Kidney (tissue), 14 donors: ENCODE data around the gene BACE1. TPM values are rescaled to one million over a fixed set of nuclear protein-coding genes. Genes with fewer than 3 reads are reported as not detected.

Experiments
- DNase-seq, 5 donors: peaks; one replicate each; pipeline ENCODE4 v3.0.0-alpha.2; 2013 to 2020
- FAIRE-seq: peaks from 2 replicates; lab custom pipeline; 2012; peaks lifted over from hg19 to GRCh38; lab: Jason Lieb, UNC
- H3K27ac ChIP-seq, 2 donors: one replicate each; pipeline ENCODE4 v1.7.0; 2013; ENCODE audit warnings: low read depth in 2 of 2, low read length in 2 of 2, inconsistent platforms in 1 of 2
- H3K27me3 ChIP-seq: one replicate; pipeline ENCODE4 v1.7.1; 2013; ENCODE audit warnings: low read length, inconsistent platforms; ENCODE audit not compliant: control insufficient read depth, insufficient read depth
- H3K36me3 ChIP-seq, 3 donors: one replicate each; pipeline versions ENCODE4 v1.7.0 to v1.7.1; 2013; ENCODE audit warnings: low read length in 3 of 3, control low read depth in 1 of 3, inconsistent platforms in 1 of 3; ENCODE audit not compliant: insufficient read depth in 3 of 3, control insufficient read depth in 2 of 3
- H3K4me1 ChIP-seq, 3 donors: one replicate each; pipeline versions ENCODE4 v1.7.0 to v1.7.1; 2013; ENCODE audit warnings: low read length in 3 of 3, inconsistent platforms in 1 of 3, low read depth in 1 of 3; ENCODE audit not compliant: control insufficient read depth in 2 of 3, insufficient read depth in 2 of 3
- H3K4me3 ChIP-seq, 3 donors: one replicate each; pipeline versions ENCODE4 v1.7.0 to v1.8.1; 2013; ENCODE audit warnings: low read length in 3 of 3, control low read depth in 1 of 3, inconsistent platforms in 1 of 3
- H3K9ac ChIP-seq, 3 donors: one replicate each; pipeline versions ENCODE4 v1.7.0 to v1.7.1; 2013; ENCODE audit warnings: low read length in 3 of 3, control low read depth in 1 of 3, inconsistent platforms in 1 of 3
- H3K9me3 ChIP-seq, 3 donors: one replicate each; pipeline versions ENCODE4 v1.7.0 to v1.7.1; 2013; ENCODE audit warnings: low read length in 3 of 3, control low read depth in 1 of 3, inconsistent platforms in 1 of 3; ENCODE audit not compliant: control insufficient read depth in 2 of 3, insufficient read depth in 1 of 3
- CTCF ChIP-seq: IDR thresholded peaks from 3 replicates; pipeline ENCODE4 v1.5.1; 2012; ENCODE audit warnings: mild to moderate bottlenecking, moderate library complexity, borderline replicate concordance; ENCODE audit not compliant: insufficient read depth; ENCODE audit errors: extremely low read depth
- intact Hi-C: fragments of 100-400 bp; cut with DNase I; formaldehyde crosslinking; loops from one replicate; pipeline ENCODE4 v1.11.1; 2022
- polyA plus RNA-seq: library from polyadenylated mRNA; stranded (reverse); fragments of 350-450 nt; fragmentation: Illumina TruSeq; extraction: RNeasy Lipid Tissue Mini Kit (QIAGEN cat#74804); gene quantifications from one replicate; pipeline ENCODE4 v1.2.3, GENCODE V29; 2014; ENCODE audit warnings: low read depth, low replicate concordance; ENCODE audit not compliant: insufficient read depth
- total RNA-seq: library from RNA; stranded (reverse); fragmentation: NEBNext Ultra II Directional; extraction: Animal tissue kit (Norgen Biotek cat#: 25700); gene quantifications from one replicate; pipeline ENCODE4 v1.2.1, GENCODE V29; 2021
- donor health status: control.
- donor health status: control.
- donor health status: control.
- donor health status: control.
- donor health status: control.
- donor health status: DM: yes; HTN: yes; CAD: no.
- donor health status: Normal renal cell carcinoma (clear cell type).

BACE1 gene
- total and polyA plus RNA-seq, 2 donors from 2014 or later = 11.7 to 24.5 TPM

- DNase-seq = no peak
- H3K9ac ChIP-seq = no peak overlapping the region
- no peaks in the 10 kb centered on the region for H3K9me3 ChIP-seq
- peaks cover 5 to 8% (median 7%) of the 10 kb centered on the region in 3 donors for H3K36me3 ChIP-seq
- intact Hi-C loops = no loop called here
- H3K27me3 ChIP-seq = no peaks in the 10 kb centered on the region
- H3K27ac ChIP-seq = no peak overlapping the region
- H3K4me3 ChIP-seq = no peak overlapping the region
- no peak for FAIRE-seq
- TF ChIP-seq CTCF = no peak
- H3K4me1 ChIP-seq = no peaks in the 10 kb centered on the region
Measured at GRCh38 chr11:117251506-117251905, 64.5 kb downstream of the BACE1 start.

- no peaks in the 10 kb centered on the region for H3K27me3 ChIP-seq
- H3K36me3 ChIP-seq = peaks cover 7 to 19% (median 8%) of the 10 kb centered on the region in 3 donors
- H3K4me3 ChIP-seq = no peak overlapping the region
- H3K9ac ChIP-seq = no peak overlapping the region
- no peak for TF ChIP-seq CTCF
- FAIRE-seq (no peak), DNase-seq (no peak)
- H3K4me1 ChIP-seq = no peaks in the 10 kb centered on the region
- H3K9me3 ChIP-seq = no peaks in the 10 kb centered on the region
- intact Hi-C loops = no loop called here
- no peak overlapping the region for H3K27ac ChIP-seq
Measured at GRCh38 chr11:117249571-117249970, 66.5 kb downstream of the BACE1 start.

- H3K4me3 ChIP-seq = no peak overlapping the region
- no peak overlapping the region for H3K9ac ChIP-seq
- H3K4me1 ChIP-seq = no peaks in the 10 kb centered on the region
- H3K27me3 ChIP-seq = no peaks in the 10 kb centered on the region
- FAIRE-seq (no peak), DNase-seq (no peak)
- H3K27ac ChIP-seq = no peak overlapping the region
- no peaks in the 10 kb centered on the region for H3K9me3 ChIP-seq
- H3K36me3 ChIP-seq = peaks cover 7 to 27% (median 8%) of the 10 kb centered on the region in 3 donors
- TF ChIP-seq CTCF = no peak
- intact Hi-C loops = no loop called here
Measured at GRCh38 chr11:117248341-117248740, 67.7 kb downstream of the BACE1 start.

GRCh38 chr11:117239295-117239694 lies 76.8 kb downstream of the BACE1 start:
- FAIRE-seq (no peak), DNase-seq (no peak)
- intact Hi-C loops = no loop called here
- no peak overlapping the region for H3K9ac ChIP-seq
- no peaks in the 10 kb centered on the region for H3K4me1 ChIP-seq
- no peaks in the 10 kb centered on the region for H3K27me3 ChIP-seq
- H3K36me3 ChIP-seq = peaks cover 0 to 23% (median 10%) of the 10 kb centered on the region in 3 donors
- H3K27ac ChIP-seq = no peak overlapping the region
- no peak for TF ChIP-seq CTCF
- H3K9me3 ChIP-seq = no peaks in the 10 kb centered on the region
- no peak overlapping the region for H3K4me3 ChIP-seq
